ENCODE results near the gene UBE2E2. TPM values are rescaled to one million over a fixed set of nuclear protein-coding genes. Genes with fewer than 3 reads are reported as not detected.

UBE2E2 gene
- 126 and 135 TPM in 2 replicates for total RNA-seq

DNA sequence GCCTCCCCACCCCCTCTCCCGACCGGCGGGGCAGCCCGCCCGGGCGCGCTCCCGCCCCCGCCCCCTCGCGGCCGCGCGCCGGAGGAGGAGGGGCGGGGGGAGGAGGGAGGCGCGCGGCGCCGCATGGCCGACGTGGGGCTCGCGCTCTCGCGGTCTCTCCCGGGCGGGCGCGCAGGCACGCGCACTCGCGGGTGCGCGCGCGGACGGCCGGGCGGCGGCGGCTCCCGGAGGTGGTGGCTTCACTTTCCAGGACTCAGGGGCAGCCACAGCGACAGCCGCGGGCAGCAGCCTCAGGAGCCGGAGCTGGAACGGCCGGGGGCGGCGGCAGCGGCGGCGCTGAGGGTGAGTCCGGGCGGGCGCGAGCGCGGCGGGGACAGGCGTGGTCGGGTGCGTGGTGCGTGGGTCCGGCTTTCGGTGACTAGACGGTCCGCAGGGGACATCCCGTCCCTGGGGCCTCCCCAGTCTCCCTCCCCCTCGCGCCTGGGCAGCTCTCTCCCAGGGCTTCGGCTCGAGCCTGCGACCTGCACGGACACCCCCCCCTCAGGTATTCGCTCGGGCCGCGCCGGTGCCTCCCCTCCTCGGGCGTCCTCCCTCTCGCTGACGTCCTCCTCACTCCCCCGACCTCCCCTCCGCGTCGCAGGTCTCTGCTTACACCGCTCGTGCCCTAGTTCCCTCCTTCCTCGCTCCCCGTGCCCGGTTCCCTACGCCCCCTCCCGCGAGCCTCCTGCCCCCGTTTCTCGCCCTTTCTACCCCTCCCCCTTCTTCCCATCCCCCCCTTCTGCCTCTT lies at the start of gene UBE2E2:
UBE2E2 (plus strand) TSS at position 407 of the 787 bp plus-strand sequence.

